ENCODE measurements around the gene PGLYRP4.
"Not testable (repeated sequence)": the region's sequence is repeated elsewhere in the genome, so short reads cannot be mapped to it uniquely, and the experiment has no call there.

The PGLYRP4 gene

DNA sequence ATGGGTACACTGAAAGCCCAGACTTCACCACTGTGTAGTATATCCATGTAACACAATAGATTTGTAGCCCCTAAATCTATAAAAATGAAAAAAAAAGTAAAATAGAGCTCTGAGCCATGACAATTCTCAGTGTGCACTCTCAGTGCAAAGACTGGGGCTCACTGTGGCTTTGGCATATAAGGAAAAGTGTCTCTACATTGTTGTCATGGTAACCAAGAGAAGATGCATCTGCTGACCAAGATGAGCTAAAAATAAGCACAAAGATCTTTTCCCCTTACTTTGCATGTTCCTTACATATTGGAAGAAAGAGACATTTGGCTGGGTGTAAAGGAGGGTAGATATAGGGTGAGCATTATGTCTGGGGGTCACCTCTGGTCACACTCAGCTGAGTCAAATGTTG is 12.0 kb downstream of the PGLYRP4 start:
- no peak for DNase-seq

DNA sequence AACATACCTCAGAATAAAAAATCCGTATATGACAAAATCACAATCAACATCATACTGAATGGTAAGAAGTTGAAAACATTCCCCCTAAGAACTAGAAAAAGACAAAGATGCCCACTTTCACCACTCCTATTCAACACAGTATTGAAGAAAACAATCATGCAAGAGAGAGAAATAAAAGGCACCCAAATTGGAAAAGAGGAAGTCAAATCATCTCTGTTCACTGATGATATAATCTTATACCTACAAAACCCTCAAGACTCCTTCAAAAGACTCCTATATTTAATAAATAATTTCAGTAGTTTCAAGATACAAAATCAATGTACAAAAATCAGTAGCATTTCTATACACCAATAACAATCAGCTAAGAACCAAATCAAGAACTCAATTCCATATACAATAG is 14.7 kb downstream of the PGLYRP4 start:
- DNase-seq, result no peak

- DNase-seq, result no peak
These were observed 23.7 kb downstream of the PGLYRP4 start for GRCh38 chr1:153324912-153325311.

DNA sequence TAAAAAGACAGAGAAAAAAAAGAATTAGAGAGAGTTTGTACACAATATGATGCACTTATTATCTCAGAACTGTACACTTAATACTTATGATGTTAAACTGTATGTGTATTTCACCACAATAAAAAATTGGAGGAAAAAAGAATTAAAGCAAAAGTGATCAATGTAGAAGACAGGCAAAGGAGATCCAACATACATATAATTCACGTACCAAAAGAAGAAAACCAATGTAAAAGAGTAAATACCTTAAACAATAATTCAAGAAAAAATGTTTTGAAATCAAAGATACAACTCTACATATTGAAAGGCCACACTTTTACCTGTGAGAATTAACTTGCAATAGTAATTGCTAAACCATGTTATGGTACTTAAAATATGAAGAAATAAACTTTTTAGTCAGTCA is 26.1 kb downstream of the PGLYRP4 start:
- no peak for DNase-seq

DNA sequence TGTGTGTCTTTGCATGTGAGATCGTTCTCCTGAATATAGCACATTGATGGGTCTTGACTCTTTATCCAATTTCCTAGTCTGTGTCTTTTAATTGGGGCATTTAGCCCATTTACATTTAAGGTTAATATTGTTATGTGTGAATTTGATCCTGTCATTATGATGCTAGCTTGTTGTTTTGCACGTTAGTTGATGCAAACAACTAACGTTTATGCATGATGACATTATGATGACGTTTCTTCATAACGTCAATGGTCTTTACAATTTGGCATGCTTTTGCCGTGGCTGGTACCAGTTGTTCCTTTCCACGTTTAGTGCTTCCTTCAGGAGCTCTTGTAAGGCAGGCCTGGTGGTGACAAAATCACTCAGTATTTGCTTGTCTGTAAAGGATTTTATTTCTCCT is 30.5 kb downstream of the PGLYRP4 start:
- not testable (repeated sequence) for DNase-seq

DNA sequence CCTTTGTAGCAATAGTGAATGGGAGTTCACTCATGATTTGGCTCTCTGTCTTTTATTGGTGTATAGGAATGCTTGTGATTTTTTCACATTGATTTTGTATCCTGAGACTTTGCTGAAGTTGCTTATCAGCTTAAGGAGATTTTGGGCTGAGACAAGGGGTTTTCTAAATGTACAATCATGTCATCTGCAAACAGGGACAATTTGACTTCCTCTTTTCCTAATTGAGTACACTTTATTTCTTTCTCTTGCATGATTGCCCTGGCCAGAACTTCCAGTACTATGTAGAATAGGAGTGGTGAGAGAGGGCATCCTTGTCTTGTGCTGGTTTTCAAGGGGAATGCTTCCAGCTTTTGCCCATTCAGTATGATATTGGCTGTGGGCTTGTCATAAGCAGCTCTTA is 32.6 kb downstream of the PGLYRP4 start:
- DNase-seq, result not testable (repeated sequence)

GRCh38 chr1:153314388-153314787 is 34.3 kb downstream of the PGLYRP4 start:
- not testable (repeated sequence) for DNase-seq

GRCh38 chr1:153313288-153313687 is 35.4 kb downstream of the PGLYRP4 start:
- no peak for DNase-seq

DNA sequence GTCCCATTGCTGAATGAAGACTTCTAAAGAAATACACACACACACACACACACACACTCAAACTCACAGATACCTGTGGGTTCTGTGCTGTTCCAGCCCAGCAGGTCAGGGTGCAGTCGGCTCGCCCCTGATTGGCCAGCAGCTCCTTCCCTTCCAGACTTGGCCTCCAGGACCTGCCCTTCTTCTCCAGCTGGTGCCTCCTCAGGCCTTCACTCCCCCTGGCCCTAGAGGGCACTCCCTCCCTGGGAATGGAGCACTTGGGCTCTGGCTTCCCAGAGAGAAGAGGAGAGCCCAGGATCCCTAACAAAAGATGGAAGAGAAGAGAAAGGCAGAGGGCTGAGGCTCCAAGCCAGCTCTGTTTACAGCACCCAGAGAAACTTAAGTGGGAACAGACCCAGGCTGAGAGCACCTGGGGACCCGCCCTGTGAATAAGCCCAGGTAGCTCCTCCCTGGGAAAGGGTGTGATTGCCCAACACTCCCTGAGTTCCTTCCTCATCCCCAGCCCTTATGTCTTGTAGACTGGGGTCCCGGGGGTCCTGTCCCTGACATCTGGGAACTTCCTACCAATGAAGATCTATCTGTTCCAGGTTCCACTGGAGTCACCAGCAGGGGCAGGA is 36.0 kb downstream of the PGLYRP4 start, which contains the start of gene PGLYRP3:
TSS of gene PGLYRP3 (minus strand) at position 383 of the 617 bp plus-strand sequence. CDS start 2,287 bp downstream, outside the sequence.
- DNase-seq, result no peak

DNA sequence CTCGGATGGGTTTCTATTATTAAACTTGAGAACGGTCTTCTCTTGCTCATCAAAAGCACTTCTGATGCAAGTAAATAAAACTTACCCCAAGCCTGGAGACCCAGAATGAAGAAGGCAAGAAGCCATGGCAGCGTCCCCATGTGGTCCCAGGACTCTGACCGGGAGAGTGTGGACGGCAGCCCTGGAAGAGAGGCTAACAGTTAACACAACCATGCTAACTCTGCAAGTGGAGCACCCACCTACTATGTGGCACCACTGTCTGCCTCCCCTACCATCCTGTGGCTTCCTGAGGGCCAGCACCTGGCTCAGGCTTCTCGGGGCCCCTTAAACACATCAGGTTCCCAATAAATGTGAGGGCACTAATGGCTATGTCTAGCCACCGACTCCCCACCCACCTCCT is 38.1 kb downstream of the PGLYRP4 start:
- DNase-seq, result no peak

- no peak for DNase-seq
These were observed 39.2 kb downstream of the PGLYRP4 start for GRCh38 chr1:153309441-153309840.

DNA sequence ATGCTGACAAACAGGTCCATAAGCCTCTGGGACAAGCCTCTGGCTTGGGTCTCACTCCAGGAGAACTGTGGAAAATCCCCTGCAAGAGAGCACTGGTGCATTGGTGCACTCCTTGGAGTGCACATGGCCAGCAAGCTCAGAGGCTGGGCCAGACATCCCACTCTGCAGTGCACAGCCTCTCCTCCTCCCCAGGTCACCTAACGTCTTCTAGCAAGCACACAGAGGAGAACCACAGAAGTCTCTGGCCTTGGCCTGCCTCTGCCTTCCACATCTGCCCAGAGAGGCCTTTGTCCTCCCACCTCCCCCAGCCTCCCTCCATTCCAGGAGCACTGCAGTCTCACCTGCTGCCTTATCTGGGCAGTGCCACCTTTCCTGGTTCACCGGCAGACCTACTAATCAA is 40.1 kb downstream of the PGLYRP4 start:
- no peak for DNase-seq

GRCh38 chr1:153307221-153307600 is 41.4 kb downstream of the PGLYRP4 start:
- no peak for DNase-seq

DNA sequence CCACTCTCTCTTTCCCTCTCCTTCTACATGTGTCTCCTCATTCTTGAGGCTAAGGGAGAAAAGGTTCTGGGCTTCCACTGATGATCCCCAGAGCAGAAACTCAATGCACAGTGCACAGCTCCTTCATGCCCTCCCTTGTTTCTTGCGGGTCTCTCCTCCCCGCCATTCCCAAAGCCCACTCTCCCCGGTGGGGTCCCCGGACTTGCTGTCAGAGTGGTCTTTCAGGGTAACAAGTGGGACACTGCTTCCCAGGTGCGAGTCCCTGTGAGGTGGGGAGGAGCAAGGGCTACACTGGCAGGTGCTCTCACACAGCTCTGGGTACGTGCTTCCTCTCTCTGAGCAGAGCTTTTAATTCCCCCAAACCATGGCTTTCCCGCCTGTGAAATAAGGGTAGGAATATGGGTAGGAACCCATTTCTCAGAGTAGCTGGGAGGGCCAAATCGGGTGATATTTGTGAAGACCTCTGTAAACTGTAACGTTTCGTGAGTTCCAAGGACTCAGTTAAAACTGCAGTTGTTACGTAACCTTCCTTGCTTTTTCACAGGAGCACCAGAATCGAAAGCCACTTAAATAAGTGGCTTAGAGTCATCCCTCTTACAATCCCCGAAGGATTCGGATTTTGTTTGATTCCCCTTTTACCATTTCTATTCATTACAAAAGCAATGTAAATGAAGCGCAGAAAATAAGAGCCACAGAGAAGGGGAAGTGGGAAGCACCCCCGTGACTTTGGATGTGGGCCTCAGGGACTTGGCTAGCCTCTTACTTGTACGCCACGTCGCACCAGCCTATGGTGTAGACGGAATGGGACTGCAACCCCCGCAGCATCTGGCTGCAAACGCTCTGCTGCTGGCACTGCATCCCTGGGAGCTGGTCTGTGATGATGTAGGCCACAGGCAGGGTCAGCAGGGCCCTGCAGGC is 42.1 kb downstream of the PGLYRP4 start:
- no peak for DNase-seq

DNA sequence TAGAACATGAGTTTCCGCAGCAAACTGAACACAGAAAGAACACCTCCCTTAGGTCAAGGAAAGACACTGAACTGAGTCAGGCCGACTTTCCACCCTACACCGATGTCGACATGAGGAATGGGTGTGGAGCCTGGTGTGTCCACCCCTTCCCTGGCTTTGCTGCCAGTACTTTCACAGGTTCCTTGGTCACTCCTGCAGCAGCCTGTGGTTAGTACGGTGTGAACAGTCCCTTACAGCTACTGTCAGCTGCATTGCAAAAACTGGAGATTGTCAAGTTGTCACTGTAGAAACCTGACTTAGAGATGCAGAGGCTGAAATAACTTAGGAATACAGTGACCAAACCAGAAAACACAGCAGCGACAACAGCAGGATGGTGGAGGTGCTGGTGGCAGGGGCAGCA is 43.0 kb downstream of the PGLYRP4 start:
- DNase-seq, result no peak

GRCh38 chr1:153302308-153302707 is 46.3 kb downstream of the PGLYRP4 start:
- no peak for DNase-seq

DNA sequence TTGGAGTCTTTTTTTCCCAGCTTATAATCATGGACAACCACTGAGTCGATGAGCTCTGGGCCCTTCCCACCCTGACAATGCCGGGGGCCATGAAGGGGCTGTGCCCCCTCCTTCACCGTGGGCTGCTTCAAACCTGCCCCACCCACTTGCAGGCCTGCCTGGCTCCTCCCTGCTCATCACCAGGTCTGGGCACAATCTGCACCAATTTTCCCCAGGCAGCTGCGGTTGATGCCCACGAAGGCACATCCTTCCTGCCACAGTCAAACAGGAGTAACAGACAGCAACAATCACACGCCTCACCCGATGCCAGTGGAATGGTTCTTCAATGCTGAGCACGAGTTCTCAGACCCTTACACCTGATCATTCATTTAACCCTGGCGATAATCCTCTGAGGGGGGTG is 54.8 kb downstream of the PGLYRP4 start:
- peak; percentile 21 for DNase-seq

DNA sequence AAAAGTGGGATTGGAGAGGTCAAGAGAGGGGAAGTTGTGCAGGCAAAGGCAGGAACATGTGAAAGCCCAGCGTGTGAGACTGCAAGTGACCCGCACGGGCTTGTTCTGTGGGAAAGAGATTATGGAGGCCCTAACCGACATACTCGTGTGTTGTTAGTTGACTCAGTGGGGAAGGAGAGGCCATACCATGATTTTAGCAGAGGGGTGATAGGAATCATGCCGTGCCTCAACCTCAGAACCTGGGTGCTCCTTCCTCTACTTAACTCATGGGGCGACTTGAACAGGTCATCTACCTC is 55.2 kb downstream of the PGLYRP4 start:
- DNase-seq, result no peak

DNA sequence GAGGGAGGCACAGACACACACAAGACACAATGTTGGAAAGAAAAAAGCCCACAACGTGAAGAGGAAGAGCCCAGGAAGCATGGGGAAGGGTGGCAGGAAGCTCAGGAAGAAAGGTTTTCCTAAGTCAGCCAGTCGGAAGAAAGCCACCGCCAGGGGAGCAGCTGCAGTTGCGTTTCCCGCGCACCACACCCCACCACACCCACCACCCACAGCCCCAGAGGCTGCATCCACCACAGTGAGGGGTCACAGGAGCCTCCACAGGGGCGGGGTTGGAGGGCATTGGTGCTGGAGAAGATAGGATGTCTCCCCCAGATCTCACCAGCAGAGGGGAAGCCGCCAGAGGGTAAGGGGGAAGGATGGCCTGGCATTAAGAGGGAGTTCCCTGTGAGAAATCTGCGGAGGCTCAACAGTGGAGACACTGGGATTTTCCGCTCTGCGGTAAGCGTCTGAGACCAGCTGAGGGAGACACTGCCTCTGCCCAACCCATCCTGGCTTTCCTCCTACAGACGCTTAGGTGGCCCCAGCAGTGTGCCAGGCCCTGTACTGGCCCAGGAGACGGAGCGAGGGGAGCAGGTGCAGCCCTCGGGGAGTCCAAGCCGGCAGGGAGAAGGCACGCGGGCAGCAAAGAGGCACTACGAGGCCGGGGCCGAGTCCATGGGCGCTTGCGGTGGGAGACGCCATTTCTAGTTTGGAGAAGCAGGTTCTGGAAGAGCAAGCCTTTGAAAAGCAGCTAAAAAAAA is 55.7 kb downstream of the PGLYRP4 start:
- no peak for DNase-seq

GRCh38 chr1:153292185-153292584 is 56.5 kb downstream of the PGLYRP4 start:
- no peak for DNase-seq

GRCh38 chr1:153291514-153291913 is 57.1 kb downstream of the PGLYRP4 start:
- no peak for DNase-seq

DNA sequence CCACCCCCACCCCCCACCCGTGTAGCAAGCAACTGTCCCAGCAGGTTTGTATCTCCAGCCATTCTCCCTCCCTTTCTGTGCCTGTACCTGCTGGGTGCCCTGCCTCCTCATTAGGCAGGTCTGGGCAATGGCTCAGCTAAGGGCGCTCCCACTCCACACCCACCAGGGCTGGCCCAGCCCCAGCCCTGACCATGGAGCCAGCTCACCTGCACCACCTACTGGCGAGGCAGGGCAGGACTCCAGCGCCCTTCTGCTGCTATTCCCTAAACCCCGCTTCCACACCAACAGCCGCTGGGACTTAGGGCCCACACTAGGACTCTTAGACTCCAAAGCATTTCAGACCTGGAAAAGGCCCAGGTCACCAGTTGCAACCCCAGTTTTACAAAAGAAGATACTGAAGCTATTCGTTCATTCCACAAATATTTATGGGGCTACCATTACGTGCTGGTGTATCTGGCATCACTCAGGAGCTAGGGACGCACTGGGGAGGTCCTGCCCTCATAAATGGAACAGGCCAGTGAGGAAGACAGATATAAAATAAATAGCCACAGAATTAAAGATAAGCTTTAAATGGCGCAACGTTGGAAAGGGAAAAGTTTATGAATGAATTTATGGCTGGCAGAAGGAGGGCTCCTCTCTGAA is 59.9 kb downstream of the PGLYRP4 start:
- peak; percentile 3 for DNase-seq
